CD4-positive, alpha-beta T cell (primary cell): ENCODE data around the gene LAPTM5. TPM values are rescaled to one million over a fixed set of nuclear protein-coding genes. Genes with fewer than 3 reads are reported as not detected.

Experiments used
- ATAC-seq: fragments of 200-7000 bp; cut with Tn5 transposase; one replicate; pipeline ENCODE4 v1.10.0; 2022; ENCODE audit warnings: mild to moderate bottlenecking; ENCODE audit not compliant: poor library complexity
- CTCF ChIA-PET: fragments of 350-600 bp; sonication (Branson Sonifier 250); formaldehyde crosslinking; loops from one replicate; lab custom pipeline; 2021; ENCODE audit warnings: antibody characterized with exemption, inconsistent platforms; lab: Charles Lee
- POLR2A ChIA-PET: fragments of 350-600 bp; sonication (Branson Sonifier 250); formaldehyde crosslinking; loops from one replicate; lab custom pipeline; 2021; ENCODE audit warnings: antibody characterized with exemption, inconsistent platforms; lab: Charles Lee
- DNase-seq, 14 experiments: peaks; one replicate each; pipeline ENCODE4 v3.0.0-alpha.2; 2013 to 2020; ENCODE audit warnings: mixed read lengths in 2 of 14
- H3K27ac ChIP-seq, 2 donors: one replicate each; pipeline versions ENCODE4 v1.5.1 to v1.7.0; 2013; ENCODE audit warnings: low read length in 2 of 2, low read depth in 1 of 2, mild to moderate bottlenecking in 1 of 2
- H3K27me3 ChIP-seq, 2 experiments: 1 replicate in 1 of 2; 2 replicates in 1 of 2; pipeline versions ENCODE4 v1.6.1 to v1.7.0; 2013; ENCODE audit warnings: low read length in 2 of 2, control low read depth in 1 of 2, mild to moderate bottlenecking in 1 of 2, moderate library complexity in 1 of 2; ENCODE audit not compliant: insufficient read depth in 2 of 2, control insufficient read depth in 1 of 2
- H3K36me3 ChIP-seq: one replicate; pipeline ENCODE4 v1.6.1; 2013; ENCODE audit warnings: low read length, control low read depth; ENCODE audit not compliant: insufficient read depth
- H3K4me1 ChIP-seq: one replicate; pipeline ENCODE4 v1.6.1; 2013; ENCODE audit warnings: low read length, control low read depth; ENCODE audit not compliant: insufficient read depth
- H3K4me3 ChIP-seq: one replicate; pipeline ENCODE4 v1.5.1; 2013; ENCODE audit warnings: mild to moderate bottlenecking, low read length, moderate library complexity
- H3K9me3 ChIP-seq, 2 experiments: 1 replicate in 1 of 2; 2 replicates in 1 of 2; pipeline versions ENCODE4 v1.6.1 to v1.7.0; 2013; ENCODE audit warnings: low read length in 2 of 2, mild to moderate bottlenecking in 2 of 2, control low read depth in 1 of 2, moderate library complexity in 1 of 2; ENCODE audit not compliant: control insufficient read depth in 1 of 2, insufficient read depth in 1 of 2
- H3K27ac Mint-ChIP-seq: one replicate; pipeline ENCODE4 v1.8.0; 2020; ENCODE audit warnings: mixed read lengths
- H3K27me3 Mint-ChIP-seq: one replicate; pipeline ENCODE4 v1.8.0; 2021; ENCODE audit warnings: mixed read lengths
- H3K36me3 Mint-ChIP-seq: one replicate; pipeline ENCODE4 v1.8.0; 2021; ENCODE audit warnings: low read depth, mixed read lengths
- H3K4me1 Mint-ChIP-seq: one replicate; pipeline ENCODE4 v1.8.0; 2021; ENCODE audit warnings: low read depth, mixed read lengths
- H3K4me3 Mint-ChIP-seq: one replicate; pipeline ENCODE4 v1.8.0; 2020; ENCODE audit warnings: mild to moderate bottlenecking, mixed read lengths
- H3K9me3 Mint-ChIP-seq: one replicate; pipeline ENCODE4 v1.8.0; 2020; ENCODE audit warnings: mixed read lengths
- intact Hi-C, 2 experiments: fragments of 100-400 bp; cut with DNase I in 1 of 2; cut with micrococcal nuclease in 1 of 2; formaldehyde crosslinking; loops; one replicate each; pipeline versions ENCODE4 v1.15.1 to v1.9.0; 2023 to 2025; cut with DNase I, micrococcal nuclease
- total RNA-seq, 174 experiments: library from RNA in 2 of 174; stranded (reverse) in 2 of 174; gene quantifications; one replicate each; pipeline ENCODE4 v1.2.3 and lab custom pipeline; 2021 to 2026
- TF ChIP-seq, protein P1 (sequence below): fragments of 200-600 bp; IDR thresholded peaks from one replicate; pipeline ENCODE4 v1.8.0; 2022; ENCODE audit warnings: antibody characterized with exemption, mild to moderate bottlenecking

Gene LAPTM5
- total RNA-seq, 2 experiments from 2014 or later, result 625 to 642 TPM

DNA sequence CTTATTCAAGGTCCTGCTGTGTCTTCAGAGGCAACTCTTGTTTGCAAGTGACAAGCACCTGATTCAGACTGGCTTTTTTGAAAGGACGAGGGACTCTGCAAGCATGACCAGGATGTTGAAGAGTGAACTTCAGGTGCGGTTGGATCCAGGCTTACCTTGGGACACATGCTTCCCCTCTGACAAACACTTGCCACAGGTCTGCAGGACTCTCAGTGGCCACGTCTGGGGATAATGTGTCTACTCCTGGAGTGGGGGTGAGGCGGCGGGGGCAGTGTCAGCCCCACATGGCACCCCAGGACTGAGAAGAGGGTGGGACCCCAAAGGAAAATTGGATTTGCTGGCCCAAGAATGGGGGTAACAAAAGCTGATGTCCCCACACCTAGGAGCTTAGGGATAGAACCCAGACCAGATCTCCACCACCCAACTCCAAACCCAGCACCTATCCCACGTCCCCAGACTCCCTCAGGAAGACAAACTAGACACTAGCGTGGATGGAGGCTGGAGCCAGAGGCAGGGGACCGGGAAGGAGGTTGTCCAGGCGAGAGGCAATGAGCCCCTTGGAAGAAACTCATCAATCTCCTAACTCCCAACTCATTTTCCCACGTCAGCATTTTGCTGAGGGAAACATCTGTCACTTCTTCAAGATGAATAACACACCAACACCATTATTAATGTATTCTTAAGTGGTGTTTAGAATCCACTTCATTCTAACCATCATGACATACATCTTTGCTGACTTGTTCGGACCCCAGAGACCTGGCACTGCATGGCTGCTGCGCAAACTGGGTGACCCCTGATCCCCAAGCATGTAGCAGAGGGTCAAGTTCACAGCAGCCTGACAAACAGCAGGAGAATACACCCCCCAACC is 32.0 kb upstream of the LAPTM5 start:
- Mint-ChIP-seq H3K27me3 (peaks cover 18% of the 10 kb centered on the region), H3K4me1 (peaks cover 11% of the 10 kb centered on the region), H3K9me3 (no peaks in the 10 kb centered on the region), H3K27ac (no peak overlapping the region), H3K36me3 (no peaks in the 10 kb centered on the region), H3K4me3 (no peak overlapping the region)
- ATAC-seq (no peak), DNase-seq (no peak)
- ChIA-PET POLR2A (no interaction called here), CTCF (no interaction called here)
- H3K27me3 ChIP-seq, result peaks cover 4 to 6% of the 10 kb centered on the region in 2 experiments
- no peaks in the 10 kb centered on the region for H3K9me3 ChIP-seq
- no peak overlapping the region for H3K27ac ChIP-seq
- intact Hi-C loops, result loop anchor here in 1 of 2 experiments (10.0 kb wide), 2 partner anchors 365 to 525 kb away; no protein-coding TSS in a partner anchor
- H3K36me3 ChIP-seq, result no peaks in the 10 kb centered on the region
- peaks cover 12% of the 10 kb centered on the region for H3K4me1 ChIP-seq
- TF ChIP-seq, protein P1, sequence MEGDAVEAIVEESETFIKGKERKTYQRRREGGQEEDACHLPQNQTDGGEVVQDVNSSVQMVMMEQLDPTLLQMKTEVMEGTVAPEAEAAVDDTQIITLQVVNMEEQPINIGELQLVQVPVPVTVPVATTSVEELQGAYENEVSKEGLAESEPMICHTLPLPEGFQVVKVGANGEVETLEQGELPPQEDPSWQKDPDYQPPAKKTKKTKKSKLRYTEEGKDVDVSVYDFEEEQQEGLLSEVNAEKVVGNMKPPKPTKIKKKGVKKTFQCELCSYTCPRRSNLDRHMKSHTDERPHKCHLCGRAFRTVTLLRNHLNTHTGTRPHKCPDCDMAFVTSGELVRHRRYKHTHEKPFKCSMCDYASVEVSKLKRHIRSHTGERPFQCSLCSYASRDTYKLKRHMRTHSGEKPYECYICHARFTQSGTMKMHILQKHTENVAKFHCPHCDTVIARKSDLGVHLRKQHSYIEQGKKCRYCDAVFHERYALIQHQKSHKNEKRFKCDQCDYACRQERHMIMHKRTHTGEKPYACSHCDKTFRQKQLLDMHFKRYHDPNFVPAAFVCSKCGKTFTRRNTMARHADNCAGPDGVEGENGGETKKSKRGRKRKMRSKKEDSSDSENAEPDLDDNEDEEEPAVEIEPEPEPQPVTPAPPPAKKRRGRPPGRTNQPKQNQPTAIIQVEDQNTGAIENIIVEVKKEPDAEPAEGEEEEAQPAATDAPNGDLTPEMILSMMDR, result no peak
- H3K4me3 ChIP-seq, result no peak overlapping the region

DNA sequence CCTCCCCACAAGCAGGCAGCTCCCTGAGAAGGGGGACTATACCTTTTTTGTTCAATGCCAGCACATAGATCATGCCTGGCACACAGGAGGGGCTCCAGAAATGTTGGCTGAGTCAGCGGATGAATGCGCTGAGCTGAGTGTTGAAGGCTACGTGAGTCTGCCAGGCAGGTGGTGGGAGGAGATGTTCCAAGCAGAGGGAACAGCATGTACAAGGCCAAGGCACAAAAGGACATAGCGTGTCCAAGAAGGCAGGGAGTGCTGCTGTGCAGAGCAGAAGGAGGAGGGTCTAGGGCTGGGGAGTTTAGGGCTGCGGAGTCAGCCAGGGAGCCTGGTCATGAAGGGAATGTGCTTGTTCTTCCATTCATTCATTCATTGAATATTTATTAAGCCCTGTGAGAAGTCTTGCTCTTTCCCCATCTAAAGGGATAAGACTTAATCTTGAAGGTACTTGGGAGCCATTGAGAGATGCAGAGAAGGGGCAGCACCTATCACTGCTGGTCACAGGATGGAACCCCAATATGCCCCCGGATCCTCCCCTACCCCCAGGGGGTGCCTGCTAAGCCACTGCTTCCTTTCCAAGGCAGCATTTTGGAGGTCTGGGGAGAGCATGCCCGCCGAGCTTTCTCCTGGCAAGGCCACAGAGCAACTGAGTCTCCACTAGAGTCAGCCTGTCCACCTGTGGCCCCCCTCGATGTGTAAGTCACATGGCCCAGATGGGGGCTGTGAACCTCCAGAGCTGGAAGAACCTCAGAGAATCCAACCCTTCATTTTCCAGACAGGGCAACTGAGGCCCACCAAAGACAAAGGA is 31.2 kb upstream of the LAPTM5 start:
- H3K36me3 Mint-ChIP-seq, result no peaks in the 10 kb centered on the region
- intact Hi-C loops, result loop anchor here in 1 of 2 experiments (10.0 kb wide), 1 partner anchor 366 kb away; no protein-coding TSS in a partner anchor
- H3K36me3 ChIP-seq, result no peaks in the 10 kb centered on the region
- TF ChIP-seq, protein P1, result no peak
- H3K9me3 ChIP-seq, result no peaks in the 10 kb centered on the region
- H3K27ac Mint-ChIP-seq, result no peak overlapping the region
- no peak overlapping the region for H3K27ac ChIP-seq
- no peak for ATAC-seq
- H3K4me3 ChIP-seq, result no peak overlapping the region
- peaks cover 18% of the 10 kb centered on the region for H3K27me3 Mint-ChIP-seq
- H3K4me1 ChIP-seq, result peaks cover 12% of the 10 kb centered on the region
- no peak for DNase-seq
- H3K9me3 Mint-ChIP-seq, result no peaks in the 10 kb centered on the region
- no peak overlapping the region for H3K4me3 Mint-ChIP-seq
- POLR2A ChIA-PET, result no interaction called here
- peaks cover 4 to 6% of the 10 kb centered on the region in 2 experiments for H3K27me3 ChIP-seq
- H3K4me1 Mint-ChIP-seq, result peaks cover 11% of the 10 kb centered on the region
- CTCF ChIA-PET, result no interaction called here

DNA sequence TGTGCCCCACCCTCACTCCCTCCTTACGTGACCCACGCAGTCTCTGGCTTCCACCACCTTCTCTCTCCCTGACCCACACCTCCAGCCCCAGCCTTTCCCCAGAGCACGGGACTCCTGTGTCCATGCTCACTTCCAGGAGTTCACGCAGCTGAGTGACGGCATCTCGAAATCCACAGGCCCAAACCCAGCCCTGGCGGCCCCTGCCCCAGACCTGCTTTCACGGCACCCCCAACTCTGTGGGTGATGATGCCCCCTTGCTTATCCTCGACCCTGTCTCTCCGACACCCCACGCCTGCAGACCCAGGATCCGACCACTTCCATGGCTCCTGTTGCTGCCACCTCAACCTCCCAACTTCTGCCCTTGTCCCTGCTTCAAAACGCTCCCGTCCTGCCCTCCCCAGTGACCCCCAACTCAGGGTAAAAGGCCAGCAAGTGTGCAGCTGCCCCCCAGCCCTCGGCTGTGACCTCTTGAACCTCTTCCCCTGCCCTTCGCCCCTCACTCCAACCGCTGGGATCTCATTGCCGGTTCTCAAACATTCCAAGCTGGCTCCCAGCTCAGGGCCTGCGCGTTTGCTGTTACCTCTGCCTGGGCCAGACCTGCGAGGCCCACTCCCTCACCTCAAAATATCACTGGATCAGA is 30.4 kb upstream of the LAPTM5 start:
- ATAC-seq, result no peak
- no peak overlapping the region for H3K27ac Mint-ChIP-seq
- intact Hi-C loops, result loop anchor here in 1 of 2 experiments (10.0 kb wide), 1 partner anchor 367 kb away; no protein-coding TSS in a partner anchor
- TF ChIP-seq, protein P1, result no peak
- peaks cover 4 to 6% of the 10 kb centered on the region in 2 experiments for H3K27me3 ChIP-seq
- no peaks in the 10 kb centered on the region for H3K36me3 Mint-ChIP-seq
- peaks cover 18% of the 10 kb centered on the region for H3K27me3 Mint-ChIP-seq
- H3K4me1 Mint-ChIP-seq, result peaks cover 11% of the 10 kb centered on the region
- DNase-seq, result no peak
- H3K36me3 ChIP-seq, result no peaks in the 10 kb centered on the region
- no peak overlapping the region for H3K4me3 Mint-ChIP-seq
- peaks cover 13% of the 10 kb centered on the region for H3K4me1 ChIP-seq
- no peak overlapping the region for H3K27ac ChIP-seq
- ChIA-PET CTCF (no interaction called here), POLR2A (no interaction called here)
- no peaks in the 10 kb centered on the region for H3K9me3 Mint-ChIP-seq
- H3K4me3 ChIP-seq, result no peak overlapping the region
- H3K9me3 ChIP-seq, result no peaks in the 10 kb centered on the region
